GM12878 (cell line): ENCODE results near the gene MTHFD1L.

Experiments
- CTCF ChIP-seq, 3 experiments: IDR thresholded peaks in 2 of 3; conservative IDR thresholded peaks in 1 of 3; 2 replicates each; pipeline ENCODE4 v1.5.1; 2011; ENCODE audit warnings: low read depth in 3 of 3, low read length in 3 of 3, mild to moderate bottlenecking in 3 of 3, control low read depth in 2 of 3, moderate library complexity in 2 of 3, inconsistent platforms in 1 of 3, mixed read lengths in 1 of 3; ENCODE audit not compliant: control insufficient read depth in 2 of 3, insufficient read depth in 1 of 3; ENCODE audit errors: extremely low read depth in 1 of 3
- EZH2 ChIP-seq: IDR thresholded peaks from 2 replicates; pipeline ENCODE4 v1.6.1; 2012; ENCODE audit warnings: low read depth, mild to moderate bottlenecking, control low read depth, inconsistent platforms, low read length, borderline replicate concordance; ENCODE audit not compliant: control insufficient read depth
- GABPA ChIP-seq: IDR thresholded peaks from 2 replicates; pipeline ENCODE4 v1.6.1; 2014; ENCODE audit warnings: antibody characterized with exemption, low read depth, mild to moderate bottlenecking, inconsistent platforms
- POLR2AphosphoS5 ChIP-seq: IDR thresholded peaks from 2 replicates; pipeline ENCODE4 v1.6.1; 2011; ENCODE audit warnings: mild to moderate bottlenecking, low read length, inconsistent platforms
- RFX5 ChIP-seq: IDR thresholded peaks from 2 replicates; pipeline ENCODE4 v1.6.1; 2011; ENCODE audit warnings: low read depth, low read length, improper control_type of control experiment
- SMC3 ChIP-seq: IDR thresholded peaks from 2 replicates; pipeline ENCODE4 v1.6.1; 2011; ENCODE audit warnings: low read length, improper control_type of control experiment, borderline replicate concordance
- TAF1 ChIP-seq: IDR thresholded peaks from 2 replicates; pipeline ENCODE4 v1.6.1; 2011; ENCODE audit warnings: mild to moderate bottlenecking, low read depth, low read length, borderline replicate concordance
- USF2 ChIP-seq: IDR thresholded peaks from 2 replicates; pipeline ENCODE4 v1.6.1; 2011; ENCODE audit warnings: low read depth, low read length, improper control_type of control experiment, borderline replicate concordance

- TF ChIP-seq POLR2AphosphoS5 (no peak), TAF1 (no peak), SMC3 (no peak), RFX5 (no peak), GABPA (no peak), USF2 (no peak), EZH2 (no peak), CTCF (IDR thresholded peaks at IDR 0.05 in 2 of 3, conservative IDR thresholded peaks at IDR 0.05 in 1 of 3; ENCODE audit: control insufficient read depth in 2 of 3, extremely low read depth in 1 of 3, insufficient read depth in 1 of 3, low read depth in 3 of 3, low read length in 3 of 3) (no peak)
Observed at GRCh38 chr6:151137542-151137941, 272.0 kb downstream of the MTHFD1L start.
